Eye (tissue), 1 donor: ENCODE results near the gene SYCP2L.
A peak's percentile ranks its signal among the peaks of the same experiment; 100 is the strongest.
"Not testable (repeated sequence)": the region's sequence is repeated elsewhere in the genome, so short reads cannot be mapped to it uniquely, and the experiment has no call there.

ENCODE experiments used
- DNase-seq: peaks from one replicate; pipeline ENCODE4 v3.0.0-alpha.2; 2015

Gene SYCP2L

GRCh38 chr6:10882253-10882630 is 4.6 kb upstream of the SYCP2L start:
- DNase-seq: not testable (repeated sequence)

GRCh38 chr6:10882657-10883171 is 4.1 kb upstream of the SYCP2L start:
- DNase-seq: peak; percentile 59

GRCh38 chr6:10883312-10884244 is 3.3 kb upstream of the SYCP2L start:
- peak; percentile 52 for DNase-seq

GRCh38 chr6:10884245-10884972 is 2.4 kb upstream of the SYCP2L start:
- DNase-seq: peak; percentile 56

GRCh38 chr6:10886365-10886690 is 524 bp upstream of the SYCP2L start:
- DNase-seq: not testable (repeated sequence)

- DNase-seq: no peak
These were observed 3.3 kb downstream of the SYCP2L start for GRCh38 chr6:10890151-10890550.

GRCh38 chr6:10891960-10892359 is 5.1 kb downstream of the SYCP2L start:
- DNase-seq: no peak

- no peak for DNase-seq
These were observed 8.1 kb downstream of the SYCP2L start for GRCh38 chr6:10894958-10895357.

- DNase-seq: no peak
These were observed 9.8 kb downstream of the SYCP2L start for GRCh38 chr6:10896691-10897090.

- no peak for DNase-seq
These were observed 14.9 kb downstream of the SYCP2L start for GRCh38 chr6:10901770-10902169.

- DNase-seq: no peak
These were observed 17.2 kb downstream of the SYCP2L start for GRCh38 chr6:10904015-10904414.

GRCh38 chr6:10908228-10908627 is 21.4 kb downstream of the SYCP2L start:
- no peak for DNase-seq

GRCh38 chr6:10919520-10919919 is 32.7 kb downstream of the SYCP2L start:
- DNase-seq: not testable (repeated sequence)

- no peak for DNase-seq
These were observed 46.3 kb downstream of the SYCP2L start for GRCh38 chr6:10933126-10933525.

GRCh38 chr6:10939840-10940239 is 53.0 kb downstream of the SYCP2L start:
- no peak for DNase-seq

GRCh38 chr6:10945845-10946244 is 59.0 kb downstream of the SYCP2L start:
- no peak for DNase-seq

- no peak for DNase-seq
These were observed 61.1 kb downstream of the SYCP2L start for GRCh38 chr6:10947966-10948365.

- no peak for DNase-seq
These were observed 63.0 kb downstream of the SYCP2L start for GRCh38 chr6:10949579-10950490.

GRCh38 chr6:10951675-10952282 is 64.9 kb downstream of the SYCP2L start:
- peak; percentile 78 for DNase-seq

- DNase-seq: peak; percentile 90
These were observed 67.7 kb downstream of the SYCP2L start for GRCh38 chr6:10954590-10955010.

GRCh38 chr6:10956776-10957175 is 69.9 kb downstream of the SYCP2L start:
- DNase-seq: no peak

- no peak for DNase-seq
These were observed 70.6 kb downstream of the SYCP2L start for GRCh38 chr6:10957414-10957886.
